ENCODE measurements around the gene SERPINA1.
A peak's percentile ranks its signal among the peaks of the same experiment; 100 is the strongest.
"Not testable (repeated sequence)": the region's sequence is repeated elsewhere in the genome, so short reads cannot be mapped to it uniquely, and the experiment has no call there.

The SERPINA1 gene

GRCh38 chr14:94388384-94389103 lies at the start of gene SERPINA1:
SERPINA1 (minus strand) TSS chr14:94388602; CDS start chr14:94383237, 5,365 bp downstream.
- DNase-seq (ENCODE audit: low spot score), result peak; percentile 56

GRCh38 chr14:94428610-94429009 lies 40.2 kb upstream of the SERPINA1 start:
- no peak for DNase-seq (ENCODE audit: low spot score)

GRCh38 chr14:94427016-94427613 lies 38.7 kb upstream of the SERPINA1 start:
- DNase-seq (ENCODE audit: low spot score), result no peak

- DNase-seq (ENCODE audit: low spot score), result no peak
Observed at GRCh38 chr14:94426526-94426925, 38.1 kb upstream of the SERPINA1 start.

GRCh38 chr14:94424371-94424770 lies 36.0 kb upstream of the SERPINA1 start:
- no peak for DNase-seq (ENCODE audit: low spot score)

GRCh38 chr14:94423453-94424056 lies 35.2 kb upstream of the SERPINA1 start:
- peak; percentile 41 for DNase-seq (ENCODE audit: low spot score)

- DNase-seq (ENCODE audit: low spot score), result no peak
Observed at GRCh38 chr14:94421316-94421715, 32.9 kb upstream of the SERPINA1 start.

GRCh38 chr14:94417497-94418205 lies 29.2 kb upstream of the SERPINA1 start:
- DNase-seq (ENCODE audit: low spot score), result not testable (repeated sequence)

GRCh38 chr14:94412671-94413638 lies 24.6 kb upstream of the SERPINA1 start:
- no peak for DNase-seq (ENCODE audit: low spot score)

- no peak for DNase-seq (ENCODE audit: low spot score)
Observed at GRCh38 chr14:94411638-94412037, 23.2 kb upstream of the SERPINA1 start.

GRCh38 chr14:94409430-94409829 lies 21.0 kb upstream of the SERPINA1 start:
- DNase-seq (ENCODE audit: low spot score), result not testable (repeated sequence)

- no peak for DNase-seq (ENCODE audit: low spot score)
Observed at GRCh38 chr14:94408546-94409095, 20.2 kb upstream of the SERPINA1 start.

- no peak for DNase-seq (ENCODE audit: low spot score)
Observed at GRCh38 chr14:94407906-94408305, 19.5 kb upstream of the SERPINA1 start.

- no peak for DNase-seq (ENCODE audit: low spot score)
Observed at GRCh38 chr14:94406910-94407309, 18.5 kb upstream of the SERPINA1 start.

- no peak for DNase-seq (ENCODE audit: low spot score)
Observed at GRCh38 chr14:94405486-94405885, 17.1 kb upstream of the SERPINA1 start.

GRCh38 chr14:94404561-94404960 lies 16.2 kb upstream of the SERPINA1 start:
- no peak for DNase-seq (ENCODE audit: low spot score)

- no peak for DNase-seq (ENCODE audit: low spot score)
Observed at GRCh38 chr14:94403312-94403932, 15.0 kb upstream of the SERPINA1 start.

GRCh38 chr14:94401083-94401482 lies 12.7 kb upstream of the SERPINA1 start:
- no peak for DNase-seq (ENCODE audit: low spot score)

GRCh38 chr14:94400422-94400841 lies 12.0 kb upstream of the SERPINA1 start:
- DNase-seq (ENCODE audit: low spot score), result no peak

- DNase-seq (ENCODE audit: low spot score), result no peak
Observed at GRCh38 chr14:94398536-94398935, 10.1 kb upstream of the SERPINA1 start.

- DNase-seq (ENCODE audit: low spot score), result no peak
Observed at GRCh38 chr14:94398182-94398479, 9.7 kb upstream of the SERPINA1 start.

Measured in HuH-7.5 (cell line).